Neural cell (in vitro differentiated cells): ENCODE results near the gene LATS2.

Experiments
- RAD21 ChIP-seq: fragments of 450-650 bp; conservative IDR thresholded peaks from 2 replicates; pipeline ENCODE4 v1.6.1; 2014; ENCODE audit warnings: antibody characterized with exemption, mild to moderate bottlenecking, moderate library complexity
- SMC3 ChIP-seq: fragments of 450-650 bp; conservative IDR thresholded peaks from 2 replicates; pipeline ENCODE4 v1.6.1; 2014; ENCODE audit warnings: antibody characterized with exemption, mild to moderate bottlenecking, moderate library complexity; ENCODE audit not compliant: poor library complexity
- TAF1 ChIP-seq: IDR thresholded peaks from 2 replicates; pipeline ENCODE4 v1.6.1; 2012; ENCODE audit warnings: low read depth
- TF ChIP-seq, protein P1 (sequence below): fragments of 450-650 bp; IDR thresholded peaks from 2 replicates; pipeline ENCODE4 v1.5.1; 2014; ENCODE audit warnings: antibody characterized with exemption, mild to moderate bottlenecking, moderate library complexity; ENCODE audit not compliant: poor library complexity, severe bottlenecking

DNA sequence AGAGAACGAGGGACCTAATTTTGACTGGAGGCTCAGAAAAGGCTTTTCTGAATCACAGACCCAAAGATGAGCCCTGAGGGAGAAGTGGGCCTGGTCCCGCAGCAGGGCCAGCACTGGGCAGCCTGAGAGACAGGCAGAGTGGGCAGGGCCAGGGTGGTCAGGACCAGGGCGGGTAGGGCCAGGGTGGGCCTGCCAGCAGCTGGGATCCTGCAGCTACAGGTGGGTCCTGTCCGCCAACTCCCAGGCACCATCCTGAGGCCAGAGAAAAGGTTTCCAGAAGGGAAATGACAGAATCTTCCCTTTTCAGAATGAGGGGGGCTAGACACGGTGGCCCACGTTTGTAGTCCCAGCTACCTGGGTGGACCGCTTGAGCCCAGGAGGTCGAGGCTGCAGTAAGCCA lies 23.7 kb downstream of the LATS2 start:
- TF ChIP-seq TAF1 (no peak), SMC3 (no peak), RAD21 (no peak)
- TF ChIP-seq, protein P1, sequence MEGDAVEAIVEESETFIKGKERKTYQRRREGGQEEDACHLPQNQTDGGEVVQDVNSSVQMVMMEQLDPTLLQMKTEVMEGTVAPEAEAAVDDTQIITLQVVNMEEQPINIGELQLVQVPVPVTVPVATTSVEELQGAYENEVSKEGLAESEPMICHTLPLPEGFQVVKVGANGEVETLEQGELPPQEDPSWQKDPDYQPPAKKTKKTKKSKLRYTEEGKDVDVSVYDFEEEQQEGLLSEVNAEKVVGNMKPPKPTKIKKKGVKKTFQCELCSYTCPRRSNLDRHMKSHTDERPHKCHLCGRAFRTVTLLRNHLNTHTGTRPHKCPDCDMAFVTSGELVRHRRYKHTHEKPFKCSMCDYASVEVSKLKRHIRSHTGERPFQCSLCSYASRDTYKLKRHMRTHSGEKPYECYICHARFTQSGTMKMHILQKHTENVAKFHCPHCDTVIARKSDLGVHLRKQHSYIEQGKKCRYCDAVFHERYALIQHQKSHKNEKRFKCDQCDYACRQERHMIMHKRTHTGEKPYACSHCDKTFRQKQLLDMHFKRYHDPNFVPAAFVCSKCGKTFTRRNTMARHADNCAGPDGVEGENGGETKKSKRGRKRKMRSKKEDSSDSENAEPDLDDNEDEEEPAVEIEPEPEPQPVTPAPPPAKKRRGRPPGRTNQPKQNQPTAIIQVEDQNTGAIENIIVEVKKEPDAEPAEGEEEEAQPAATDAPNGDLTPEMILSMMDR = no peak
